BLaER1 treated with 17β-estradiol and CSF1 and Interleukin-3, amounts not matched to agents 10 nM and 100 nM (cell line): Measurements from ENCODE around the gene SSX2IP.

Experiments used
- H3K27ac ChIP-seq, 11 experiments: shearing (Covaris generic); formaldehyde crosslinking; 2 replicates each; pipeline ENCODE4 v1.8.1; 2022
- H3K27me3 ChIP-seq, 11 experiments: shearing (Covaris generic); formaldehyde crosslinking; 2 replicates each; pipeline ENCODE4 v1.8.1; 2022
- H3K36me3 ChIP-seq, 11 experiments: shearing (Covaris generic); formaldehyde crosslinking; 2 replicates each; pipeline ENCODE4 v1.8.1; 2022
- H3K4me1 ChIP-seq, 10 experiments: shearing (Covaris generic); formaldehyde crosslinking; 2 replicates each; pipeline ENCODE4 v1.8.1; 2022
- H3K4me2 ChIP-seq, 11 experiments: shearing (Covaris generic); formaldehyde crosslinking; 2 replicates each; pipeline ENCODE4 v1.8.1; 2022
- H3K4me3 ChIP-seq, 10 experiments: shearing (Covaris generic); formaldehyde crosslinking; 2 replicates each; pipeline ENCODE4 v1.8.1; 2022
- H3K9ac ChIP-seq, 11 experiments: shearing (Covaris generic); formaldehyde crosslinking; 2 replicates each; pipeline ENCODE4 v1.8.1; 2022
- H3K9me3 ChIP-seq, 11 experiments: shearing (Covaris generic); formaldehyde crosslinking; replicated peaks in 1 of 11; 2 replicates each; pipeline ENCODE4 v1.8.1; 2022
- H4K20me1 ChIP-seq, 11 experiments: shearing (Covaris generic); formaldehyde crosslinking; 2 replicates each; pipeline ENCODE4 v1.8.1; 2022
- Cebpa-rat ChIP-seq, 11 experiments: shearing (Covaris generic); IDR thresholded peaks; 2 replicates each; pipeline ENCODE4 v1.8.1; 2022

The SSX2IP gene

DNA sequence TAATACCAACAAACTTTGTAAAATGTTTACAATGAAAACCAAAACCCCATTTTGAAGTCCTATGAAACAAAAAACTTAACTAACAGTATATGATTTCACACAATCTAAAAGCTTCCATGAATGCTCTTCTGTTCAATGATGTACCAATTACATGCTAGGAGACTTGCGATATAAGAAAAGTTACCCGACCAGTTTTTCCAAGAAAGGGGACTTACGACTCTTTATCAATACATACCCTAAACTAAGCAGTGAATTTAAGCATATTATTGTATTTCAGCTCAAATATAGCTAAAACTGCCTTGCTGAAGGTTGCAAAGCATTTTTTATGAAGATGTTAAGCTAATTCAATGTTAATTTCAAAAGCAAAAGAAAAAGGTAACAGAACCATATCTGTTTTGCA is 15.6 kb downstream of the SSX2IP start:
- H3K4me2 ChIP-seq: no peak overlapping the region
- no peaks in the 10 kb centered on the region for H3K4me1 ChIP-seq
- TF ChIP-seq Cebpa-rat (IDR thresholded peaks at IDR 0.05): no peak
- H3K9me3 ChIP-seq: peaks cover 0 to 10% (median 6%) of the 10 kb centered on the region in 11 experiments; a peak in 8 of 22 replicates
- peaks cover 0 to 15% (median 8%) of the 10 kb centered on the region in 11 experiments; a peak in 11 of 22 replicates for H3K36me3 ChIP-seq
- H4K20me1 ChIP-seq: no peaks in the 10 kb centered on the region
- H3K9ac ChIP-seq: no peak overlapping the region
- no peak overlapping the region for H3K27ac ChIP-seq
- no peaks in the 10 kb centered on the region for H3K27me3 ChIP-seq
- no peak overlapping the region for H3K4me3 ChIP-seq

DNA sequence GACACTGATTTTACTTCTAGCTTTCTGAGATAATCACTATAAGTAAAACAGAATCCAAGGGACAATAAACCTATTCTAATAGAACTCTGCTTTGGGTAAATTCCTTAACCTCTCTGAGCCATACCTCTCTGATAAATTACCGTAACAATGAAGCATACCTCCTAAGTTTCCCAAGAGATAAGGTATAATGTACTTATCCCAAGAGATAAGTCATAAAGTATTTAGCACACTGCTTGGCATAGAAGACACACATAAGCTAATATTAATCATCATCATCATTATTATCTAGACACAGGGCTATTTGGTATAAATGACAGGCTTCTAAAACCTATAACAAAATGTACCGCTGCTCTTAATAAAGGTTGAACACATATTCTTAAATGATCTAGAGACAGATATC is 16.2 kb downstream of the SSX2IP start:
- Histone ChIP-seq H3K9me3 (peaks cover 0 to 10% (median 6%) of the 10 kb centered on the region in 11 experiments; a peak in 8 of 22 replicates), H4K20me1 (no peaks in the 10 kb centered on the region), H3K9ac (no peak overlapping the region), H3K27me3 (no peaks in the 10 kb centered on the region), H3K4me1 (no peaks in the 10 kb centered on the region), H3K36me3 (peaks cover 0 to 21% (median 8%) of the 10 kb centered on the region in 11 experiments; a peak in 11 of 22 replicates), H3K4me3 (no peak overlapping the region), H3K4me2 (no peak overlapping the region), H3K27ac (no peak overlapping the region)
- TF ChIP-seq Cebpa-rat (IDR thresholded peaks at IDR 0.05): no peak

DNA sequence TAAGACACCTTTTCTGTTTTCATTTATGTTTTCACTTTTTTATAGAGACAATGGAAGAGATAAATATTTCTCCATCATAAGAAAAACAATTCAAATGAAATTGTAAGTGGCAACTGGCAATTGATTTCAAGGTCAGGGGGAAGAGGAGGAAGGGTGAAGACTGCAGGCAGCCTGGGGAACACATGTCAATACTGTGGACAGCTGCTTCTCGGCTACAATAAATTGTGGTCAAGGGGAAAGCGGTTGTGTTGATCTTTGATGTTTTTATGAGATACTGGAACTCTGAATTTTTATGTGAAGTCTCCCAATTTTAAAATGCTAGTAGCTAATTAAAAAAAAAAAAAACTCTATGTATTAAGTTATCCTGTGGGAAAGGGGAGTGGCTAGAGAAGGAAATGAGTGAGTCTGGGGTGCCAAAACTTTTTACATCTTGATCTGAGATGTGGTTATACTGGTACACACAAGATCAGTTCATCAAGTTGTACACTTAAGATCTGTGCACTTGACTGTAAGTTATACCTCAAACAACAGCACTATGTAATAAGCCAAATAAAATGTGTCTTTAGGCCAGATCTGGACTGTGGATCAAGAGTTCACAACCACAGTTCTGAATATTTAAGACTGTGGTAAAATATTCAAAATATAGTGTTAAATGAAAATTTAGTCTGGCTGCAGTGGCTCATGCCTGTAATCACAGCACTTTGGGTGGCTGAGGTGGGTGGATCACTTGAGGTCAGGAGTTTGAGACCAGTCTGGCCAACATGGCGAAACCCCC is 18.0 kb downstream of the SSX2IP start:
- Histone ChIP-seq H3K27me3 (no peaks in the 10 kb centered on the region), H3K9ac (no peak overlapping the region), H3K27ac (no peak overlapping the region), H3K9me3 (peaks cover 0 to 2% (median under 1%) of the 10 kb centered on the region in 11 experiments; a peak in 5 of 22 replicates), H3K4me3 (no peak overlapping the region), H3K36me3 (peaks cover 0 to 21% (median under 1%) of the 10 kb centered on the region in 11 experiments; a peak in 10 of 22 replicates), H4K20me1 (no peaks in the 10 kb centered on the region), H3K4me2 (no peak overlapping the region), H3K4me1 (no peaks in the 10 kb centered on the region)
- no peak for TF ChIP-seq Cebpa-rat (IDR thresholded peaks at IDR 0.05)

DNA sequence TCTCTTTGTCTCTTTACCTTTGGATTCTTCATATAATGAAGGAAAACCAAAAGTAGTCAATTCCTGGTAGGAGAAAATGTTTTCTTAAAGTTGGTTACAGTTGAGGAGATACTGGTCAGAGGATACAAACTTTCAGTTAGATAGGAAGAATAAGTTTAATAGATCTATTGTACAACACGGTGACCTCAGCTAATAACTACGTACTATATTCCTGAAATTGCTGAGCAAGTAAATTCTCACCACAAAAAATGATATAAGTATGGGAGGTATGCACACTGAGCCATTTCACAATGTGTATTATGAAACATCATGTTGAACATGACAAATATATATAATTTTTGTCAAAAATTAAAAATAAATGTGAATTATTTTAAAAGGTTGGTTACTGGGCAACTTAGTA is 20.4 kb downstream of the SSX2IP start:
- no peak for TF ChIP-seq Cebpa-rat (IDR thresholded peaks at IDR 0.05)
- H3K4me2 ChIP-seq: no peak overlapping the region
- H3K27ac ChIP-seq: no peak overlapping the region
- no peak overlapping the region for H3K9ac ChIP-seq
- H3K4me3 ChIP-seq: no peak overlapping the region
- no peaks in the 10 kb centered on the region for H3K4me1 ChIP-seq
- H3K9me3 ChIP-seq: no peaks in the 10 kb centered on the region
- H3K36me3 ChIP-seq: peaks cover 0 to 28% (median 0%) of the 10 kb centered on the region in 11 experiments; a peak in 7 of 22 replicates
- H4K20me1 ChIP-seq: no peaks in the 10 kb centered on the region
- H3K27me3 ChIP-seq: no peaks in the 10 kb centered on the region

DNA sequence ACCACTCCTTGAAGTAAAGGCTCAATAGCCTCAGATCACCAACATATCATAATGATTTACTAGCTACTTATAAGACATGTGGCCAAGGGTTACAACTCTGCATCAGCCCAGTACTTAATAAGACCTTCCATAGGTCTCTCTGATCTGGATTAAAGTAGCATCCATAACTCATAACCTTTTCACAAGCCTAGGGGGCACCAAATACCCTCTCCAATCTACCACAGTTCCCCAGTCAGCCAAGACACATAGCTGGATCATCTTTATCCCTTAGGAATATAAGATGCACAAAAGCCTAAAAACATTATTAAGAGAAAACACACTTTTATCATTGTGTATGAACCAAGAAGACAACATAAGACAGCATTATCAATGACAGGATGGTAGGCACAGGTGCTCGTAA is 22.1 kb downstream of the SSX2IP start:
- no peak overlapping the region for H3K4me3 ChIP-seq
- H3K9ac ChIP-seq: no peak overlapping the region
- no peak overlapping the region for H3K27ac ChIP-seq
- H3K4me2 ChIP-seq: no peak overlapping the region
- no peaks in the 10 kb centered on the region for H3K9me3 ChIP-seq
- no peaks in the 10 kb centered on the region for H3K27me3 ChIP-seq
- H3K4me1 ChIP-seq: no peaks in the 10 kb centered on the region
- no peak for TF ChIP-seq Cebpa-rat (IDR thresholded peaks at IDR 0.05)
- H4K20me1 ChIP-seq: no peaks in the 10 kb centered on the region
- H3K36me3 ChIP-seq: peaks cover 0 to 32% (median 0%) of the 10 kb centered on the region in 11 experiments; a peak in 7 of 22 replicates

DNA sequence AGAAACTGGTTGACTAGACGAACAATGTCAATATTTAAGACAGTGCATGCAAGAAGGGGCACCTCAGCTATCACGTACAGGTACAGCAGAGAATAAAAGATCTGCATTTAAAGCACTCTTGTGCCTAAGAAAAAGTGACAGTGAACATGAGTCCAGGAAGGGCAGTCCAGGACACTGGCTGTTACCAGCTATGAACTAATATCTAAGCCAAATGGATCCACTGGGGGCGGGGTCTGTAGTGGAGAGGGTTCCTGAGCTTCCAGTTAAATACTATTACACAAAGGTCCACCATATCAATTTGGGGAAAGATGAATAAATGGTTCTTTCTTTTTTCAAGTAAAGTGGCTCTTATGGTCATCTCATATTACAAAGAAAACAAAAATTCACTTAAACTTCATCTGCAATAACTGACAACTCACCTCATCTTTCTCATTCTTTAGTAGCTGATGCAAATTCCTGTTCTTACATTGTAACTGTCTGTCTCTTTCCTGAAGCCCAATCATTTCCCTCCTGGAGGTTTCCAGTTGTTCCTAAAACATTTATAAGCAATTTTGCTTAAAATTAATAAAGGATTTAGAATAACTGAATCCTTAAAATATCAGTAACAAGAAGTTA is 24.5 kb downstream of the SSX2IP start:
- Histone ChIP-seq H3K9ac (no peak overlapping the region), H3K4me3 (no peak overlapping the region), H3K4me2 (no peak overlapping the region), H3K27me3 (no peaks in the 10 kb centered on the region), H3K27ac (no peak overlapping the region), H3K9me3 (no peaks in the 10 kb centered on the region), H3K36me3 (peaks cover 0 to 43% (median 10%) of the 10 kb centered on the region in 11 experiments; a peak in 9 of 22 replicates), H4K20me1 (no peaks in the 10 kb centered on the region), H3K4me1 (no peaks in the 10 kb centered on the region)
- no peak for TF ChIP-seq Cebpa-rat (IDR thresholded peaks at IDR 0.05)

DNA sequence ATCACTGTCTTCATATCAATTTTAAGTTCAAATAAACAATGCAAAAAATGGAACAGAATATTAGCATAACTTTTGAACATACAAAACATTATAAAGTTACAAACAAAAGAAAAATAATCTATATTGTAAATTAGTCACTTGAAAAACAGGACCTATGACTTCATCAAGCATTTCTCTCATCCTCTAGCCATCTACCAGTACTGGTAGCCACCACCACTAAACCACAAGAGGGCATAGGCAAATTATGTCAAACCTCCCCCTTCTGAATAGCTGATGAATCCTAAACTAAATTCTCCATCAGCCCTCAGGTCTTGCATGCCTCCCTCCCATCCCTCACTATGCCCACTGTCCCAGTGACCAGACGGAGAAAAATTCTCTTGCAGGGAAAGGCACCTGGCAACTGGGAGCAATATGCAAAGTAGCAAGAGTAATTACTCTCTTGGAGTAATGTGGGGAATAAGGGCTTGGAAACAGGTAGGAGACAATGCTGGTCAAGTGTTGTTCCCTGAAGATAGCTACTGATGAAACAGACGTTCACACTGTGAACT is 37.1 kb downstream of the SSX2IP start:
- no peak overlapping the region for H3K4me2 ChIP-seq
- H3K4me1 ChIP-seq: no peaks in the 10 kb centered on the region

DNA sequence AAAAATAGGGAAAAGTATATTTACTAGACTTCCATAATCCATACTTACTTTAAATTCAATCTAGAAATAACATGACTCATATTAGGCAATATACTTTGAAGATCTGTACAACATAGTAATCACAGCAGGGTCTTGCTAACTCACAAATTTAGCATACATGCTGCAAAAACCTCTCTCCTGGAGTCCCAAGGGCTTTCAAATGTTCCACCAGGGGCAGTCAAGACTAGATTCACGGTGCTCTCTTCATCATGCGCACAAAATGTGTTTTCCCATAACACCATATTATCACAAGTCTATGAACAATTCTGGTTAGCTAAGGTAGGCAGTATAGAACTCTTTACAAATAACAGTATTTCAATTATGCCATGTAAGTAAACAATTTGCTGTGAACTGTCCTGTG is 45.8 kb downstream of the SSX2IP start:
- Histone ChIP-seq H3K27ac (no peak overlapping the region), H3K9me3 (no peaks in the 10 kb centered on the region), H3K4me3 (no peak overlapping the region), H4K20me1 (no peaks in the 10 kb centered on the region), H3K36me3 (peaks cover under 1 to 27% (median 11%) of the 10 kb centered on the region in 11 experiments; a peak in 12 of 22 replicates), H3K9ac (no peak overlapping the region), H3K27me3 (no peaks in the 10 kb centered on the region), H3K4me2 (no peak overlapping the region), H3K4me1 (no peaks in the 10 kb centered on the region)
- no peak for TF ChIP-seq Cebpa-rat (IDR thresholded peaks at IDR 0.05)

More for the DNA sequence above, 37.1 kb downstream of the SSX2IP start:
- no peak for TF ChIP-seq Cebpa-rat (IDR thresholded peaks at IDR 0.05)
- Histone ChIP-seq H3K36me3 (peaks cover 27 to 80% (median 52%) of the 10 kb centered on the region in 11 experiments; a peak in 21 of 22 replicates), H3K9ac (no peak overlapping the region), H3K4me3 (no peak overlapping the region), H3K27me3 (no peaks in the 10 kb centered on the region), H4K20me1 (no peaks in the 10 kb centered on the region), H3K9me3 (no peaks in the 10 kb centered on the region), H3K27ac (no peak overlapping the region)

DNA sequence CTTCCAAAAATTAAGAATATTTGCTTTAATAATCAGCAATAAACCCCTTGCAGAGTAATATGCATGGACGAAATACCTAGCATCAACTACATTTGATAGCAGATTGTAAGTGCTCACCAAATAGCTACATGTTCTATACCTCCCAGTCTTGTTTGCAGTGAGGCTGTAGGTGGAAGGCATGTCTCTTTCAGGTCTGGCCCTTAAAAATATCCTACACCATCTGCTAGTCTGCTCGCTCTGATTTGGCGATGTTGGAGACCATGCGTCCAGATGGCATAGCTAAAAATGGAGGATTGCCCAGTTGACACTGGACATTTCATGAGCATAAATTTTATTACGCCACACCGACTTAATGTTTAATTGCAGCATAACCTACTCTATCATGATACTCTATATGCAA is 47.1 kb downstream of the SSX2IP start:
- Histone ChIP-seq H3K4me3 (no peak overlapping the region), H3K9ac (no peak overlapping the region), H4K20me1 (no peaks in the 10 kb centered on the region), H3K4me2 (no peak overlapping the region), H3K36me3 (peaks cover 0 to 19% (median 7%) of the 10 kb centered on the region in 11 experiments; a peak in 7 of 22 replicates), H3K27ac (no peak overlapping the region), H3K9me3 (no peaks in the 10 kb centered on the region), H3K4me1 (no peaks in the 10 kb centered on the region), H3K27me3 (no peaks in the 10 kb centered on the region)
- TF ChIP-seq Cebpa-rat (IDR thresholded peaks at IDR 0.05): no peak
